Endothelial cell of umbilical vein (primary cell): Measurements from ENCODE around the gene EIF2S2. TPM values are rescaled to one million over a fixed set of nuclear protein-coding genes. Genes with fewer than 3 reads are reported as not detected.

ENCODE experiments used
- BruUV-seq: library from RNA; stranded (reverse); fragments of 400-500 nt; replicated peaks from 2 replicates; lab custom pipeline; 2021; lab: Mats Ljungman, UMichigan
- CTCF ChIA-PET: fragments of 300-600, 350-600 bp; sonication (Branson Sonifier 250); formaldehyde crosslinking; loops from one replicate; lab custom pipeline; 2021; ENCODE audit warnings: antibody characterized with exemption, inconsistent platforms; lab: Charles Lee
- POLR2A ChIA-PET: fragments of 300-600, 350-600 bp; sonication (Branson Sonifier 250); formaldehyde crosslinking; loops from one replicate; lab custom pipeline; 2021; ENCODE audit warnings: antibody characterized with exemption, inconsistent platforms; lab: Charles Lee
- DNase-seq: peaks from one replicate; pipeline ENCODE4 v3.0.0-alpha.2; 2011; ENCODE audit warnings: low read depth, low spot score
- FAIRE-seq: peaks from 2 replicates; lab custom pipeline; 2011; peaks lifted over from hg19 to GRCh38; lab: Jason Lieb, UNC
- H2AFZ ChIP-seq: 2 replicates; pipeline ENCODE4 v1.6.0; 2012; ENCODE audit warnings: low read depth, low read length, control low read depth, inconsistent platforms
- H3K27ac ChIP-seq: 2 replicates; pipeline ENCODE4 v1.5.1; 2011; ENCODE audit warnings: low read depth, mild to moderate bottlenecking, control low read depth, low read length, moderate library complexity; ENCODE audit not compliant: insufficient read depth
- H3K27me3 ChIP-seq, 2 experiments: 2 replicates each; pipeline versions ENCODE4 v1.6.0 to v1.6.1; 2011; ENCODE audit warnings: low read length in 2 of 2, mixed read lengths in 1 of 2; ENCODE audit not compliant: control insufficient read depth in 2 of 2, insufficient read depth in 2 of 2
- H3K36me3 ChIP-seq, 2 experiments: 2 replicates in 1 of 2; 3 replicates in 1 of 2; pipeline ENCODE4 v1.5.1; 2011; ENCODE audit warnings: low read length in 2 of 2, mild to moderate bottlenecking in 1 of 2, moderate library complexity in 1 of 2; ENCODE audit not compliant: control insufficient read depth in 2 of 2, insufficient read depth in 2 of 2; ENCODE audit errors: extremely low read depth in 1 of 2
- H3K4me1 ChIP-seq: 3 replicates; pipeline ENCODE4 v1.5.1; 2011; ENCODE audit warnings: mild to moderate bottlenecking, low read length; ENCODE audit not compliant: control insufficient read depth, insufficient read depth; ENCODE audit errors: extremely low read depth
- H3K4me2 ChIP-seq: 2 replicates; pipeline ENCODE4 v1.6.1; 2011; ENCODE audit warnings: low read length, control low read depth, mixed read lengths; ENCODE audit not compliant: insufficient read depth
- H3K4me3 ChIP-seq, 3 experiments: fragments of 200-600 bp in 1 of 3; sonication (generic), shearing (Covaris generic) in 1 of 3; replicated peaks in 1 of 3; 2 replicates each; pipeline ENCODE4 v1.5.1; 2011 to 2016; ENCODE audit warnings: control low read depth in 3 of 3, low read length in 3 of 3, mild to moderate bottlenecking in 2 of 3, inconsistent platforms in 1 of 3, low read depth in 1 of 3, moderate library complexity in 1 of 3; ENCODE audit not compliant: insufficient read depth in 1 of 3
- H3K79me2 ChIP-seq: 2 replicates; pipeline ENCODE4 v1.6.0; 2012; ENCODE audit warnings: low read length, inconsistent platforms; ENCODE audit not compliant: control insufficient read depth, insufficient read depth
- H3K9ac ChIP-seq: replicated peaks from 2 replicates; pipeline ENCODE3; 2011; ENCODE audit warnings: low read length, control low read depth; ENCODE audit not compliant: insufficient read depth; ENCODE audit errors: extremely low read depth
- H3K9me1 ChIP-seq: replicated peaks from 3 replicates; pipeline ENCODE4 v1.6.0; 2011; ENCODE audit warnings: mild to moderate bottlenecking, low read length; ENCODE audit not compliant: control insufficient read depth, insufficient read depth; ENCODE audit errors: extremely low read depth
- H3K9me3 ChIP-seq: replicated peaks from 2 replicates; pipeline ENCODE4 v1.5.1; 2012; ENCODE audit warnings: low read length, inconsistent platforms; ENCODE audit not compliant: control insufficient read depth, insufficient read depth
- H4K20me1 ChIP-seq: replicated peaks from 2 replicates; pipeline ENCODE3; 2011; ENCODE audit warnings: mild to moderate bottlenecking, low read length; ENCODE audit not compliant: control insufficient read depth, insufficient read depth; ENCODE audit errors: extremely low read depth
- EZH2 ChIP-seq: IDR thresholded peaks from 2 replicates; pipeline ENCODE4 v1.6.1; 2012; ENCODE audit warnings: borderline replicate concordance, low read depth, mild to moderate bottlenecking, moderate library complexity, low read length, inconsistent platforms; ENCODE audit not compliant: severe bottlenecking
- FOS ChIP-seq: IDR thresholded peaks from 2 replicates; pipeline ENCODE4 v1.6.1; 2011; ENCODE audit warnings: mild to moderate bottlenecking, low read length, moderate library complexity, borderline replicate concordance; ENCODE audit not compliant: insufficient read depth
- GATA2 ChIP-seq: IDR thresholded peaks from 2 replicates; pipeline ENCODE4 v1.7.0; 2011; ENCODE audit warnings: low read depth, mild to moderate bottlenecking, moderate library complexity, mixed read lengths, low read length; ENCODE audit not compliant: insufficient read length, insufficient read depth
- JUN ChIP-seq: IDR thresholded peaks from 2 replicates; pipeline ENCODE4 v1.6.1; 2011; ENCODE audit warnings: borderline replicate concordance, low read depth; ENCODE audit not compliant: insufficient read length, insufficient read depth
- MYC ChIP-seq: IDR thresholded peaks from one replicate; pipeline ENCODE4 v1.6.1; 2011; ENCODE audit warnings: mild to moderate bottlenecking, low read depth, low read length
- POLR2A ChIP-seq: IDR thresholded peaks from 2 replicates; pipeline ENCODE4 v1.6.1; 2012; ENCODE audit warnings: low read depth, mild to moderate bottlenecking, control low read depth, low read length
- POLR2AphosphoS5 ChIP-seq: IDR thresholded peaks from 2 replicates; pipeline ENCODE4 v1.6.1; 2012; ENCODE audit warnings: low read depth, mild to moderate bottlenecking, control low read depth, low read length, moderate library complexity; ENCODE audit not compliant: insufficient read depth
- dilution Hi-C: fragments of 300-500 bp; cut with MboI; formaldehyde crosslinking; loops from one replicate; pipeline ENCODE4 v1.15.0; 2019; ENCODE audit warnings: low sequenced_read_pairs; ENCODE audit not compliant: extremely low pct_ligation_motif_present
- intact Hi-C: fragments of 100-400 bp; cut with micrococcal nuclease; formaldehyde crosslinking; loops from one replicate; pipeline ENCODE4 v1.10.0; 2022
- polyA plus RNA-seq, 4 experiments: library from polyadenylated mRNA; depleted of rRNA in 3 of 4; stranded (reverse) in 3 of 4; unstranded in 1 of 4; fragments of >200 nt; gene quantifications; 2 replicates each; pipeline versions ENCODE4 v1.2.1 to v1.2.3, GENCODE V29; 2011 to 2012; ENCODE audit warnings: missing spikeins in 1 of 4
- total RNA-seq: library from RNA; stranded (reverse); gene quantifications from 2 replicates; pipeline ENCODE4 v1.2.3, GENCODE V29; 2021
- TF ChIP-seq, protein P1 (sequence below), 2 donors: IDR thresholded peaks; 1 replicate in 1 of 2; 2 replicates in 1 of 2; pipeline ENCODE4 v1.5.1; 2011; ENCODE audit warnings: low read length in 2 of 2, mild to moderate bottlenecking in 2 of 2, moderate library complexity in 2 of 2, control low read depth in 1 of 2, inconsistent platforms in 1 of 2, low read depth in 1 of 2; ENCODE audit not compliant: insufficient read depth in 1 of 2; ENCODE audit errors: extremely low read depth in 1 of 2
- TF ChIP-seq, protein P2 (sequence below): IDR thresholded peaks from 2 replicates; pipeline ENCODE4 v1.6.1; 2011; ENCODE audit not compliant: insufficient read depth, insufficient read length

EIF2S2 gene
- total and polyA plus RNA-seq, 2 donors (not counting 3 experiments of a cell fraction or from before 2014, with no cell fraction given), result 38.8 to 99.3 TPM

DNA sequence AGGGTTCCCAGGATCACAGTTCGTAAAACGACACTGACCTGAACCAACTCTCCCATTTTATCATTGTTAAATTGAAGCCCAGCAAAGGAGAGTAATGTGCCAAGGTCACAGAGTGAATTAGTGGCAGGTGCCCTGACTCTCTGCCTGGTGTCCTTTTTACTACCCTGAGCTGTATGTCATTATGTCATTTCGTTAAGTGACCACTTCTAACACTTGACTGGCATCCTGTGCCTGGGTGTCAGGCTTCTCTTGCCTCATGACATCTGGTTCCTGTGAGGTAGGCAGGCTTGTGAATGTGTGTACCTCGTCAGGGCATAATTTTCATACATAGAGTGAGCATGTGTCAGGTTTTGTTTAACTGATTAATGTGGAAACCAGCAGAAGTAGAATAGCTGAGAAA lies 69.8 kb downstream of the EIF2S2 start:
- Histone ChIP-seq H3K4me1 (peaks cover 4% of the 10 kb centered on the region), H3K9ac (no peak overlapping the region), H3K79me2 (peaks cover 77% of the 10 kb centered on the region), H4K20me1 (peaks cover 17% of the 10 kb centered on the region), H3K27me3 (no peaks in the 10 kb centered on the region), H3K9me1 (no peaks in the 10 kb centered on the region), H3K27ac (no peak overlapping the region), H3K9me3 (no peaks in the 10 kb centered on the region), H3K36me3 (peaks cover 0 to 3% of the 10 kb centered on the region in 2 experiments), H2AFZ (no peak overlapping the region), H3K4me2 (no peak overlapping the region), H3K4me3 (no peak overlapping the region)
- FAIRE-seq (no peak), DNase-seq (no peak)
- no TSS peak for BruUV-seq
- dilution Hi-C loops (no loop called here), intact Hi-C loops (no loop called here)
- CTCF ChIA-PET, result interaction anchor here (1.0 to 1.6 kb wide), 4 partner anchors 20 to 179 kb away, joined by 3 to 4 read pairs (median 3); no protein-coding TSS in a partner anchor
- POLR2A ChIA-PET, result no interaction called here
- TF ChIP-seq, protein P1, sequence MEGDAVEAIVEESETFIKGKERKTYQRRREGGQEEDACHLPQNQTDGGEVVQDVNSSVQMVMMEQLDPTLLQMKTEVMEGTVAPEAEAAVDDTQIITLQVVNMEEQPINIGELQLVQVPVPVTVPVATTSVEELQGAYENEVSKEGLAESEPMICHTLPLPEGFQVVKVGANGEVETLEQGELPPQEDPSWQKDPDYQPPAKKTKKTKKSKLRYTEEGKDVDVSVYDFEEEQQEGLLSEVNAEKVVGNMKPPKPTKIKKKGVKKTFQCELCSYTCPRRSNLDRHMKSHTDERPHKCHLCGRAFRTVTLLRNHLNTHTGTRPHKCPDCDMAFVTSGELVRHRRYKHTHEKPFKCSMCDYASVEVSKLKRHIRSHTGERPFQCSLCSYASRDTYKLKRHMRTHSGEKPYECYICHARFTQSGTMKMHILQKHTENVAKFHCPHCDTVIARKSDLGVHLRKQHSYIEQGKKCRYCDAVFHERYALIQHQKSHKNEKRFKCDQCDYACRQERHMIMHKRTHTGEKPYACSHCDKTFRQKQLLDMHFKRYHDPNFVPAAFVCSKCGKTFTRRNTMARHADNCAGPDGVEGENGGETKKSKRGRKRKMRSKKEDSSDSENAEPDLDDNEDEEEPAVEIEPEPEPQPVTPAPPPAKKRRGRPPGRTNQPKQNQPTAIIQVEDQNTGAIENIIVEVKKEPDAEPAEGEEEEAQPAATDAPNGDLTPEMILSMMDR (IDR thresholded peaks at IDR 0.05; ENCODE audit: extremely low read depth in 1 of 2, insufficient read depth in 1 of 2, low read depth in 1 of 2, low read length in 2 of 2), result no peak
- no peak for TF ChIP-seq JUN
- TF ChIP-seq EZH2, result no peak
- TF ChIP-seq FOS, result no peak
- TF ChIP-seq, protein P2, sequence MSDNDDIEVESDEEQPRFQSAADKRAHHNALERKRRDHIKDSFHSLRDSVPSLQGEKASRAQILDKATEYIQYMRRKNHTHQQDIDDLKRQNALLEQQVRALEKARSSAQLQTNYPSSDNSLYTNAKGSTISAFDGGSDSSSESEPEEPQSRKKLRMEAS, result no peak
- TF ChIP-seq MYC, result no peak
- TF ChIP-seq GATA2, result no peak
- no peak for TF ChIP-seq POLR2A
- TF ChIP-seq POLR2AphosphoS5, result no peak
